NCI-H460 (cell line): ENCODE measurements around the gene FBXL14. TPM values are rescaled to one million over a fixed set of nuclear protein-coding genes. Genes with fewer than 3 reads are reported as not detected.
A peak's percentile ranks its signal among the peaks of the same experiment; 100 is the strongest.

Experiments used
- DNase-seq: peaks from one replicate; pipeline ENCODE4 v3.0.0-alpha.2; 2016; ENCODE audit warnings: low read depth; ENCODE audit errors: extremely low read depth
- polyA plus RNA-seq: library from polyadenylated mRNA; depleted of rRNA; stranded (reverse); fragments of >200 nt; gene quantifications from 2 replicates; pipeline ENCODE4 v1.2.3, GENCODE V29; 2014; cell fraction: nucleus; rRNA removed
- total RNA-seq: library from RNA; depleted of rRNA; stranded (reverse); fragments of >200 nt; shearing (Covaris generic); gene quantifications from 2 replicates; pipeline ENCODE4 v1.2.3, GENCODE V29; 2014; rRNA removed

Gene FBXL14
- total RNA-seq, result 15.1 and 20.0 TPM in 2 replicates
- polyA plus RNA-seq, result 15.3 and 18.9 TPM in 2 replicates

GRCh38 chr12:1594261-1595025, at the start of gene FBXL14:
FBXL14 (minus strand) TSS chr12:1594581; CDS start chr12:1594066, 515 bp downstream.
- peak; percentile 78 for DNase-seq

GRCh38 chr12:1643905-1644533, 49.6 kb upstream of the FBXL14 start:
- no peak for DNase-seq

GRCh38 chr12:1643043-1643442, 48.7 kb upstream of the FBXL14 start:
- no peak for DNase-seq

GRCh38 chr12:1642513-1642912, 48.1 kb upstream of the FBXL14 start:
- DNase-seq, result no peak

- no peak for DNase-seq
These were observed 46.2 kb upstream of the FBXL14 start for GRCh38 chr12:1640328-1641234.

GRCh38 chr12:1639538-1639937, 45.2 kb upstream of the FBXL14 start:
- no peak for DNase-seq

- no peak for DNase-seq
These were observed 43.8 kb upstream of the FBXL14 start for GRCh38 chr12:1638203-1638602.

GRCh38 chr12:1635301-1636095, 41.1 kb upstream of the FBXL14 start:
- DNase-seq, result no peak

GRCh38 chr12:1634590-1635191, 40.3 kb upstream of the FBXL14 start:
- DNase-seq, result peak; percentile 74

GRCh38 chr12:1634149-1634548, 39.8 kb upstream of the FBXL14 start:
- no peak for DNase-seq

GRCh38 chr12:1633459-1633858, 39.1 kb upstream of the FBXL14 start:
- no peak for DNase-seq

- no peak for DNase-seq
These were observed 38.3 kb upstream of the FBXL14 start for GRCh38 chr12:1632702-1633101.

GRCh38 chr12:1630827-1631591, 36.6 kb upstream of the FBXL14 start:
- DNase-seq, result no peak

GRCh38 chr12:1630133-1630826, 35.9 kb upstream of the FBXL14 start:
- peak; percentile 38 for DNase-seq

GRCh38 chr12:1629338-1630132, 35.2 kb upstream of the FBXL14 start:
- DNase-seq, result no peak

- DNase-seq, result no peak
These were observed 34.4 kb upstream of the FBXL14 start, which contains the start of gene WNT5B for GRCh38 chr12:1628666-1629337. WNT5B (plus strand) TSS chr12:1629231; CDS start chr12:1631355, 2,124 bp downstream.

- DNase-seq, result no peak
These were observed 28.0 kb upstream of the FBXL14 start for GRCh38 chr12:1622406-1622805.
